GM21723 (cell line): Measurements from ENCODE around the gene PRG3.
"Not testable (repeated sequence)": the region's sequence is repeated elsewhere in the genome, so short reads cannot be mapped to it uniquely, and the experiment has no call there.

Experiments used
- ATAC-seq: cut with Tn5 transposase; IDR thresholded peaks from one replicate; pipeline ENCODE4 v1.9.1; 2021; ENCODE audit warnings: mild to moderate bottlenecking, moderate library complexity; ENCODE audit not compliant: unreplicated experiment

Gene PRG3

DNA sequence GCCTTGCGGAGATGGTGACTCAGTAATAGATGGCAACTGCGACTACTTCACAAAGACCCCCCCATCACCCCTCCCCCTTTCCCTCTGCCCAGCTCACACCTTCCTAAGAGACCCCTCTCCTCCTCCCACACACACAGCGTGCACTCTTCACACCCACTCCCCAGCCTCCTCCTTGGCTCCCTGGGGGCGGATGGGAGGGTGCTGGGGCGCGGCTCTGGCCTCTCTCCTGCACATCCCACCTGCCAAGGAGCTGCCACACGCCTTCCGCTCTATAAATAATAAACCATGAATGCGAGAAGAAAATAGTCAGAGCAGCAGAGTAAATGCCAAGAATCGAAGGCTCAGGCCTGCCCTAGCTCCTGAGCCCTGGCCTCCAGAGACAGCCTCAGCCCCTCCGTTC lies 38.2 kb downstream of the PRG3 start:
- ATAC-seq, result no peak

DNA sequence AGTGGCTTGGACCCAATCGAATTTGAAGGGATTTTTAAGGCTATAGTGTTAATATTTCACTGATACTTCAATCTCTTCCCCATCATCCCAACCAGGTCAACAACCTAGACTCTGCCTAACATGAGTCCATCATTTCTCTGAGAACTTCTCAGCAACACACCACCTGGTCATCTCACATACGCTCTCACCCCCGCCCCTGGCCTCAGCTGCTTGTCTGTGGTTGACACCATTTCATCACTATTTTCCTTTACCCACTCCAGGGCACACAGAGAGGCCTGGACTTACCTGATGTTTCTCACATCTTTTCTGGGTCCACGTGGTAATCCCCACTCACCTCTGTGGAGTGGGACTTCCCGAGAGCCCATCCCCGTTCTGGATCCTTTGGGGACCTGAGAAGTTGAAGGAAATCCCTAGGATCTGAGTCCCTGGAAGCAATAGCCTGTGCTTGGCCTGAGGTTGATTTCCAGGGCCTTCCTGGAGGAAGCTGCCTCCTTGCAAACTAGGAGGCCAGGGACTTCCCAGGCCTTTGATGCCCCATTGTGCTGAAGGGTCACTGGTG lies 39.6 kb downstream of the PRG3 start:
- no peak for ATAC-seq

DNA sequence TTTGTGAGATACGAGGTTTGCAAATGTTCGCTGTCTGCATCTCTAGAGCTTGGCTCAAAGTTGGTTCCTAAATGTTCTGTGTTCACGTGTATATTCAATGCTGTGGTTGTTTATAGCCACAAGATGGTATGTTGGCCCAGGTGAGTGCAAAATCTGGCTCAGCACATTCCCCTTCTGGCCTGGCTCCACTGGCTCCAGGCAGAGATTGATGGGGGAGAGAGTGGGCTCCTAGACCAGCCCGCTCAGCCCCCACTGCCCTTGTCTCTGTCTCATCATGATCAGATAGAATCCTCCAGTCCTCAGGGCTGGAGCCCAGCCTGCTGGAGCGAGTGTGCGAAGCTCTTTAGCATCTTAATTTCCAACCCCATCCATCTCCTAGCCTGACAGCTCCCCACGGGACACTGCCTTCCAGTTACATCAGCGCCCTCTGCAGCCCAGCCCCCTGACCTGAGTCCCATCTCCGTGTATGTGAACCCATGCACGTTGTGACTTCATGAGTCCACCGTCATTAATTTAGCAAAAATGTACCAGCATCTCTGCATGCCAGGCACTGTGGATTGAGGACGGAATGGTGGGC lies 40.8 kb downstream of the PRG3 start:
- ATAC-seq, result no peak

DNA sequence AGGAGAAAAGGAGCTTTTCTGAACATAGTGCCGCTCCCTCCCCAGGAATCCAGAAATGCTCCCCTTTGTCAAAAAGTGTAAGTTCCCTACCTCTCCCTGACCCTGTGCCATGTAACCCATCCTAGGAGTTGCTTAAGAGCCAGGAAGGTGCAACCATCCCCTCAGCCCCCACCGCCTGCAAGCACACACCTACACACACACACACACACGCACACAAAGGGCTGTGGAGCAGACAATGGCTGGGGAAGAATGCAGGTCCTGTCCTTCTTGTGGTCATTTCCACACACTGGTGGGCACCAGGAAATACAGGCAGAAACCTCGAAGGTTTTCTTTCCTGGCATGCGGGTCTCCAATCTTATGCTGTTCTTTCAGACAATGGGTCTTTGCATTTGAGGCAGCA lies 41.6 kb downstream of the PRG3 start:
- ATAC-seq, result no peak

DNA sequence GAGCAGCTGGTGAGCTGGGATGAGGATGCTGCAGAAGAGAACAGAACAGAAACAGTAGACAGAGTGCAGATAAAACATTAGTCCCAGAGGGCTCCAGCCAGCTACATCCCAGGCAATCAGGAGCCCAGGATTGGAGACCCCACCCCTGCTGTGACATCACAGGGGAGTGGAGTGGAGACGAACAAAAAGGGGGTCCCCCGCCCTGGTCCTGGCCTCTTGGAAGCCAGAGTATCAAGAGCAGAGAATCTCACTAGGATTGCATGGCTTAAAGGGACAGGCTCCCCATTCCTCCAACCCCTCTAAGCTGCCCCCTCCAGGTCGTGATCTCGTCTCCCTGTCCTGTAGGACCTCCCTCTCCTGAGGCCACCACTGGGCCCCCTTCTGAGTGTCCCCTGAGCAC lies 42.8 kb downstream of the PRG3 start, which contains the start of gene P2RX3:
TSS of gene P2RX3 (plus strand) at position 211 of the 400 bp plus-strand sequence. CDS start 199 bp downstream, outside the sequence.
- no peak for ATAC-seq

DNA sequence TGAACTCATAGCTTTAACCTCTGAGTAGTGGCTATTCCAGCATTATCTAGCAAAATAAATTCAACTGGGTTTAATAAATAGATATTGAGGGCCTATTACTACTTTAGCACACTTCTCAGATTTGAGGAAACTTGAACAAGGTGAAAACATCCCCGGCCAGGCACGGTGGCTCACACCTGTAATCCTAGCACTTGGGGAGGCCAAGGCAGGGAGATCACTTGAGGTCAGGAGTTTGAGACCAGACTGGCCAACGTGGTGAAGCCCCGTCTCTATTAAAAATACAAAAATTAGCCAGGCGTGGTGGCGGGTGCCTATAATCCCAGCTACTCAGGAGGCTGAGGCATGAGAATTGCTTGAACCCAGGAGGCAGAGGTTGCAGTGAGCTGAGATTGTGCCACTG lies 44.1 kb downstream of the PRG3 start:
- not testable (repeated sequence) for ATAC-seq

DNA sequence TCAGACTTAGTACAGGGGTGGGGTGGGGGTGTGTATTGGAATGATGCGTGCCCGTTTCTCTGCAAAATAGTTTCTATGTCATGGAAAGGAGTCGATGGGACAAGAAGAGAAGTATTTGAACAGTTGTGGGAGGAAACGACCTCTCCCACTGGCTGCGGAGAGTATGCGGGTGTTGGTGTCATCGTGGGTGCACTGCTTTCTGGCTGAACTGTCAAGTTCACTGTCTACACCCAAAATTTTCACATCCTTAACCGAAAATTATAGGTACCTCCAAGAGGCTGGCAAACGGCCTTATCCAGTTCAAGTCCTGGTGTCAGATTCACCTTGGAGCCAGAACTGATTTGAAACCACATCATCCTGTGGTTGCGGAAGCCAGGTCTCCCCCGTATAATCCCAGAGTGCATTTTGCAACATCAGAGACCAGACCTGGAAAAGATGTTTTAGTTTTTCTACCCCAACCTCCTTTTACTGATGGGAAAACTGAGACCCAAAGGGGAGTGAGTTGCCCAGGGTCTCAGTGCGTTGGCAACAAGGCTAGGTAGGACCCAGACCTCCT lies 44.8 kb downstream of the PRG3 start:
- no peak for ATAC-seq

DNA sequence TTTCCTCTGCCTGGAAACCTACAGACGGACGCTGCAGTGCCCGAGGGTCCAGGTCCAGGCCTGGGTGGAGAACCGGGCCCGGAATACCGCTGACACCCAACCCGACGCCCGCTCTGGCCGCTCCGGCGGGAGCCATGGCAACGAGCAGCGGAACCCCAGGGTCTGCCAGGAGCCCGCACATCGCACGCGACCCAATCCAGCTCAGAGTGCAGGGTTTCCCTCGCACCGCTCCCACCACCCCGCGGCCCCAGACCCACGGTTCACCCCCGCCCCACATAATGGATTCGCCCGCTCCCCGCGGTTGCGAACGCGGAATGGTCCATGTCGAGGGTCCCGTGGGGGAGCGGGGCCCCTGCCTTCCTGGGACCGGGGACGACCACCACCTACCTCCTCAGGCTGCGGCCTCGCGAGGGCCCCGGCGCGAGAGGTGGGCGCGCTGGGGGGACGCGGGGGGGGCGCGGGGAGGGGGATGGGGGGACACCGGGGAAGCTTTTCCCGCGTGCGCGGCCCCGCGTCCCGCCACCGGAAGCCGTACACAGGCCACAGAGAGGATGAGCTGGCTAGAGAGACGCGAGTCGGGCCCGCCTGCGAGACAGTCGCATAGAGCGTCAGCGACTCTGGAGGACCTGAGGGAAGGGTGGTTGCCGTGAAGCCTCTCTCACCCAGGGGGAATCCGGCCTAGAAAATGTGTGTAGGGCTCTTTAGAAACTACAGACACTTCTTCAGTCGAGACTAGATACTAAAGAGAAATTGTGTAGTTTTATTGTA lies 45.4 kb downstream of the PRG3 start, which contains the start of gene SSRP1:
TSS of gene SSRP1 (minus strand) at position 550 of the 768 bp plus-strand sequence. CDS start 771 bp downstream, outside the sequence.
- peak; percentile 99 for ATAC-seq

DNA sequence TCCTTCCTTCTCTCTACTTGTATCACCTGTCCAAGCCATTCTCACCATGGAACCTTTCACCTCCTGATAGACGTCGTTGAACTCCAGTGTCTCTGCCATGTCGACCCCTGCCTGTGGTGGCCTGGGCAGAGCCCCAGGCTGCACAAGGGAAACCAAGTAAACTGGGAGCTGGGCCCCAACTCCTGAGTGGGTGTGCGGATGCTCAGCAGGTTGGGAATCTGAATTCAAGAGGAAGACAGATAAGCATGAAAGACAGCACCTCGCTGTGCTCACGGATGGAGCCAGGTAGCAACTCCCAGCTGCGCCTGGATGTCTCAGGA lies 46.0 kb downstream of the PRG3 start:
- no peak for ATAC-seq

DNA sequence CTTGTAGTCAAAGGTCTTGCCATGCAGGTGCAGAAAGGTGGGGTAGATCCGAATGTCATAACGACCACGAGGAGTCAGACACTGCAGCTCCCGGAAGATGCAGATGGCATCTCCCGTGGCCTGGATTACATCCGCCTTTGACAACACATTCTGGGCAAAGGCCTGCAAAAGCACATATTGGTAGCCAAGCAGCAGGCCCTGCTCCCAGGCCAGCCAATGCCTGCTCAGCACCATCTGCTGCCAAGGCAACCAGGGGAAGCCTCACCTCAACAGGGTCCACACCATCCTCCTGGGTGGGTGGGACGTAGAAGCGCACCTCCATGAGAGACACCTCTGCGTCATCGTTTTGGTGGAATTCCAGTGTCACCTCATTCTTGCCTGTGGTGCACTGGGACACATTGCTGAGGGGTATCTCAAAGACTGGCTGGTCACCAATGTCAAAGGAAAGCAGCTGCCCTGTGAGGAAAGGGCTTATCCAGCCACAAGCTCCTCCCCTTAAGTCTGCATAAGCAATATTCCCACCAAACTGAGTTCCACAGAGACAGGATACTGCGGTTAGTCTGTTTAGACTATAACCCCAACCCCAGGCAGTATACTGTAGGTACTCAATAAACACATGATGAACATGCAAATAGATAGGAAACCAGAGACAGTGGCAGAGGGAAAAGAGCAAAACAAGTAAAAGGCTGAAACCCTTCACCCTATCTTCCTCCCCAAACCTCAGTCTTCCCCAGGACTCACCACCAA lies 48.1 kb downstream of the PRG3 start:
- no peak for ATAC-seq

DNA sequence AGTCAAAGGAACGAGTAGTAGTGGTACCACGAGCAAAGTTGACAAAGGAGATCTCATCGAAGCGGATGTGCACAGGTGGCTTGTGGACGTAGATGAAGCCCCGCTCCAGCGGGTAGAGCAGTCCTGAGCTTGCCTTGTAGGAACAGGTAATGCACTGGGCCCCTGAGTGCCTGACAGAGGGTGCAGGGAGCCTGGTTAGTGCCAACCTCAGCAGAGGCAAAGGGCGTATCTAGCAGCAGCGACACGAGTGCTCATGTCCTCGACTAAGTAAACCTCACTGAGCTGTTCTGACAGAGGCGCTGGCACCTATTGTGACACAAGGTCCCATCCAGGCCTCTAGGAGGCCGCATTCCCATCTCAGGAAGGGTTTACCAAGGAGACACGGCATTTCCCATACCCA lies 49.2 kb downstream of the PRG3 start:
- ATAC-seq, result no peak

DNA sequence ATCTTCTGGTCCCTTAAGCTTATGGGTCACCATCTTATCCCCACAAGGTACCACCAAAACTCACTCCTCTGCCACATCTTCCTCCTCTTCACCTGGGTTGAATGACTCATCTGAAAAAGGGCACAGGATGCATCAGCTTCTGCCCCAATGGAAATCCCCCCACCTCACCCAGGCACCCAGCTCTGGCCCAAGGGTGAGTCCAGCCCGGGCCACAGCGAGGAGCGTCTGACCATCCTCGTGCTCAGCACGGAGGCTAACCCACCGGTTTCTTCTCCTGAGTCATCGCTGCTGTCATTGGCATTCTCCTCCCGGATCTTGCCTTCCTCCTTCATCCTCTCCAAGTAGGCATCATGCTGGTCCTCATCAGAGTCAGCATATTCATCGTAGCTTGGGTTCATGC lies 50.9 kb downstream of the PRG3 start:
- ATAC-seq, result no peak

DNA sequence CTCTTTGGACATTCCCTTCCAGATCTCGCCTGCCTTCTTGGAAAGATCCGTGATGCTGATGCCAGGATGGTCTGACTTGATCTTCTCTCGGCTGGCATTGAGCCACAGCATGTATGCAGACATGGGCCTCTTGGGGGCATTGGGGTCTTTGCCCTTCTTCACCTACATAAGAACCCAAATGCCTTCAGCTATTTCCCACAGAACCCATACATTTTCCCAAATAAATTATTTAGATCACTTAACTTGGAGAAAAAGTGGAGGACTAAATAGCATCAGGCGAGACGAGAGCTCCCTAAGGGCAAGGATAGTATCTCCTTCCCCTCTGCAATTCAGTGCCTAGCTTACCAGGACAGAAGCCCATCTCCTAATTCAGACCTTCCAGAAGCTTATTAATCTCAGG lies 53.2 kb downstream of the PRG3 start:
- ATAC-seq, result no peak
